HG03439 (cell line): ENCODE measurements around the gene MILR1.
"Not testable (repeated sequence)": the region's sequence is repeated elsewhere in the genome, so short reads cannot be mapped to it uniquely, and the experiment has no call there.

Experiments
- ATAC-seq: cut with Tn5 transposase; IDR thresholded peaks from one replicate; pipeline ENCODE4 v1.9.1; 2021; ENCODE audit warnings: mild to moderate bottlenecking, moderate library complexity; ENCODE audit not compliant: unreplicated experiment

The MILR1 gene

GRCh38 chr17:64470625-64471024, 21.7 kb downstream of the MILR1 start:
- no peak for ATAC-seq

- ATAC-seq, result no peak
Observed at GRCh38 chr17:64471440-64471839, 22.5 kb downstream of the MILR1 start.

- ATAC-seq, result no peak
Observed at GRCh38 chr17:64472564-64472963, 23.6 kb downstream of the MILR1 start.

GRCh38 chr17:64477849-64478248, 28.9 kb downstream of the MILR1 start:
- ATAC-seq, result no peak

GRCh38 chr17:64480951-64481350, 32.0 kb downstream of the MILR1 start:
- no peak for ATAC-seq

- no peak for ATAC-seq
Observed at GRCh38 chr17:64484380-64484779, 35.5 kb downstream of the MILR1 start.

GRCh38 chr17:64488301-64488700, 39.4 kb downstream of the MILR1 start:
- ATAC-seq, result no peak

- ATAC-seq, result no peak
Observed at GRCh38 chr17:64491034-64491860, 42.3 kb downstream of the MILR1 start.

- ATAC-seq, result no peak
Observed at GRCh38 chr17:64491994-64492393, 43.1 kb downstream of the MILR1 start.

GRCh38 chr17:64492481-64493109, 43.7 kb downstream of the MILR1 start:
- no peak for ATAC-seq

- no peak for ATAC-seq
Observed at GRCh38 chr17:64494121-64494520, 45.2 kb downstream of the MILR1 start.

- not testable (repeated sequence) for ATAC-seq
Observed at GRCh38 chr17:64495300-64495699, 46.4 kb downstream of the MILR1 start.

- no peak for ATAC-seq
Observed at GRCh38 chr17:64496348-64496785, 47.5 kb downstream of the MILR1 start.

- ATAC-seq, result peak; percentile 79
Observed at GRCh38 chr17:64496786-64497564, 48.1 kb downstream of the MILR1 start, which contains the start of gene POLG2. Gene POLG2, minus strand, starts transcription at chr17:64497054. Its CDS starts 86 bp downstream, at chr17:64496968.

GRCh38 chr17:64497565-64498035, 48.7 kb downstream of the MILR1 start:
- ATAC-seq, result no peak

- ATAC-seq, result no peak
Observed at GRCh38 chr17:64498308-64499203, 49.6 kb downstream of the MILR1 start.

- no peak for ATAC-seq
Observed at GRCh38 chr17:64499805-64500486, 51.0 kb downstream of the MILR1 start.

GRCh38 chr17:64500487-64500859, 51.6 kb downstream of the MILR1 start:
- ATAC-seq, result no peak

- ATAC-seq, result no peak
Observed at GRCh38 chr17:64500862-64501765, 52.2 kb downstream of the MILR1 start.
